ENCODE data around the gene NCAN. TPM values are rescaled to one million over a fixed set of nuclear protein-coding genes. Genes with fewer than 3 reads are reported as not detected.
"Not testable (repeated sequence)": the region's sequence is repeated elsewhere in the genome, so short reads cannot be mapped to it uniquely, and the experiment has no call there.

The NCAN gene
- total RNA-seq, 1 donor from 2014 or later = not detected

- intact Hi-C loops (cut with DNase I) = no loop called here
- DNase-seq (ENCODE audit: low spot score) = no peak
Measured at GRCh38 chr19:19217099-19217498, 5.3 kb downstream of the NCAN start.

GRCh38 chr19:19218911-19219310 lies 7.2 kb downstream of the NCAN start:
- no peak for DNase-seq (ENCODE audit: low spot score)
- intact Hi-C loops (cut with DNase I) = no loop called here

DNA sequence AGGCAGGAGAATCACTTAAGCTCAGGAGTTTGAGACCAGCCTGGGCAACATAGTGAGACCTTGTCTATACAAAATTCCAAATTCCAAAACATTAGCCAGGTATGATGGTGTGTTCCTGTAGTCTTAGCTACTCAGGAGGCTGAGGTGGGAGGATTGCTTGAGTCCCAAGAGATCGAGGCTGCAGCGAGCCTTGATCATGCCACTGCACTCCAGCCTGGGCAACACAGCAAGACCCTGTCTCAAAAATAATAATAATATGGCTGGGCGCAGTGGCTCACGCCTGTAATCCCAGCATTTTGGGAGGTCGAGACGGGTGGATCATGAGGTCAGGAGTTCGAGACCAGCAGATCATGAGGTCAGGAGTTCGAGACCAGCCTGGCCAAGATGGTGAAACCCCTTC lies 9.2 kb downstream of the NCAN start:
- intact Hi-C loops (cut with DNase I); DNase-seq (ENCODE audit: low spot score): not testable (repeated sequence)

- no peak for DNase-seq (ENCODE audit: low spot score)
- intact Hi-C loops (cut with DNase I) = no loop called here
Measured at GRCh38 chr19:19223060-19223459, 11.3 kb downstream of the NCAN start.

DNA sequence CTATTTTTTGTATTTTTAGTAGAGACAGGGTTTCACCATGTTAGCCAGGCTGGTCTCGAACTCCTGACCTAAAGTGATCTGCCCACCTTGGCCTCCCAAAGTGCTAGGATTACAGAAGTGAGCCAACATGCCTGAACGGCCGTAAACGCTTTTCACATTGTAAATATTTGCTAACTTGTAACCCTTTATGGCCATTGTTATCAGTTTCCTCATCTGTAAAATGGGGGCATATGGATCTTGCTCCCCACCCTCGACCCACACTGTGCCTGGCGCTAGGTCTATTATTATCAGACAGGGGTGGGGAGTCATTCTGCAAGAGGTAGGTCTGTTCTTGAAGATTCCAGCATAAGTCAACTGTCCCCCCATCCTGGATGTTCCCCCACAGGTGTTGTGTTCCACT lies 11.9 kb downstream of the NCAN start:
- no peak for DNase-seq (ENCODE audit: low spot score)
- intact Hi-C loops (cut with DNase I) = no loop called here

- no peak for DNase-seq (ENCODE audit: low spot score)
- intact Hi-C loops (cut with DNase I) = no loop called here
Measured at GRCh38 chr19:19224150-19224851, 12.5 kb downstream of the NCAN start.

- DNase-seq (ENCODE audit: low spot score) = peak; percentile 88
- intact Hi-C loops (cut with DNase I) = no loop called here
Measured at GRCh38 chr19:19224852-19225494, 13.2 kb downstream of the NCAN start.

GRCh38 chr19:19226204-19226603 lies 14.4 kb downstream of the NCAN start:
- intact Hi-C loops (cut with DNase I) = no loop called here

DNA sequence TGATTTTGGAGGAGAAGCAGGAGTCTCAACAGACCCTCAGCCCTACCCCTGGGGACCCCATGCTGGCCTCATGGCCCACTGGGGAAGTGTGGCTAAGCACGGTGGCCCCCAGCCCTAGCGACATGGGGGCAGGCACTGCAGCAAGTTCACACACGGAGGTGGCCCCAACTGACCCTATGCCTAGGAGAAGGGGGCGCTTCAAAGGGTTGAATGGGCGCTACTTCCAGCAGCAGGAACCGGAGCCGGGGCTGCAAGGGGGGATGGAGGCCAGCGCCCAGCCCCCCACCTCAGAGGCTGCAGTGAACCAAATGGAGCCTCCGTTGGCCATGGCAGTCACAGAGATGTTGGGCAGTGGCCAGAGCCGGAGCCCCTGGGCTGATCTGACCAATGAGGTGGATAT lies 14.9 kb downstream of the NCAN start:
- DNase-seq (ENCODE audit: low spot score) = no peak
- intact Hi-C loops (cut with DNase I) = no loop called here

More at GRCh38 chr19:19226204-19226603, 14.4 kb downstream of the NCAN start:
- no peak for DNase-seq (ENCODE audit: low spot score)

- intact Hi-C loops (cut with DNase I) = no loop called here
Measured at GRCh38 chr19:19227217-19227616, 15.5 kb downstream of the NCAN start.

DNA sequence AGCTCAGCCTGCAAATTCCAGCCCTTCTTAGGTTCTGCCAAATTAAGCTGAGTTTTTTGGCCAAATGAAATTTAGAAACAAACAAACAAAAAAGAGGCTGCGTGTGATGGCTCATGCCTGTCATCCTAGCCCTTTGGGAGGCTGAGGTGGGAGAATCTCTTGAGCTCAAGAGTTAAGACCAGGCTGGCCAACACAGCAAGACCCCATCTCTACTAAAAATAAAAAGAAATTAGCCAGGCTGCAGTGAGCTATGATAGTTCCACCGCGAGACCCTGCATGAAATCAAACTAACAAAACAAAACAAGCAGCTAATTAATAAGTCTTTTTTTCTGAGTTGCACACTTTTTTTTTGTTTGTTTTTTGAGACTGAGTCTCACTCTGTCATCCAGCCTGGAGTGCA lies 17.9 kb downstream of the NCAN start:
- intact Hi-C loops (cut with DNase I) = no loop called here

More at GRCh38 chr19:19227217-19227616, 15.5 kb downstream of the NCAN start:
- DNase-seq (ENCODE audit: low spot score) = no peak

GRCh38 chr19:19230999-19231398 lies 19.2 kb downstream of the NCAN start:
- intact Hi-C loops (cut with DNase I) = no loop called here

More for the DNA sequence above, 17.9 kb downstream of the NCAN start:
- DNase-seq (ENCODE audit: low spot score) = no peak

DNA sequence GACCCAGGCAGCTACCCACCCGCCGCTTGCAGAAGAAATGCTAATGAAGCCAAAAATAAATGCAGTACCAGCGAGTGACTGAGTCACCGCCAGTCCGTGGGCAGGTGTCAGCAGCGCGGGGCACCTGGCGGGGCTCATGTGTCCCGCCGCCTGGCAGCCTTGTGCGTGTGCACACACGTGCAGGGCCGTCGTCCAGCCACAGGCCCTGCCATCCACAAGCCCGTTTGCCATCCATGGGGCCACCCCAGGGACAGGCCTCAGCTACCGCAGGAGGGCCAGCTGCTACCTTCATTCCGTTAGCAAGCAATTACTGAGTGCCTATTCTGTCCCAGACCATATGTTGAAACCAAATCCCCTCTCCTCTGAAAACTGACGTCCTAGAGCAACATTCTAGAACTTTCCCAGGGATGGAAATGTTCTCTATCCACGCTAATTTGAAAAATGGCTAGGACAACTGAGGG lies 20.5 kb downstream of the NCAN start:
- no peak for DNase-seq (ENCODE audit: low spot score)
- intact Hi-C loops (cut with DNase I) = no loop called here

More at GRCh38 chr19:19230999-19231398, 19.2 kb downstream of the NCAN start:
- DNase-seq (ENCODE audit: low spot score) = no peak

DNA sequence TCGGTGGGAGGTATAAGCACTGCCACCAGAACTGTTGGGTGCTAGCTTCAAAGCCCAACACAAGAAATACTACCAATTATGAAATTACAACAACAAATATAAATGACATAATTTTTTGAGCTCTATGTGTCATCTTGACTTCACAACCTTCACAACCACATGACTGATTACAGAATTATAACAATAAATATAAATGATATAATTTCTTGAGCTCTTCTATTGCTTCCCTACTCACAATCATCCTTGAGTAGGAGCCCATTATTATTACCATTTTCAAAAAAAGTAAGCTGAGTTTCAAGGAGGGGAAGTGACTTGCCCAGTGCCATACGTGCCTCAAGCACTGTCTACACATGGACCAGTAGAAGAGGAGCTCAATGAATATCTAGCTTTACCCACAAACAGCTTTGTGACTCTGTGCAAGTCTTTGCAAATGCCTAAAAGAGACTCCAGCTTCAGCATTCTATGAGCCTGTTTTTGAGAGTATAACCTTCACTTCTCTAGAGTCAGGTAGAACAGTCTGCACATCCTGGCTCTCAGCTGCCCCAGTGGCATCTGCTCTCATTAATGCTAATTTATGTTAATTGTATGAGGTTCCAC lies 22.6 kb downstream of the NCAN start:
- intact Hi-C loops (cut with DNase I) = no loop called here

DNA sequence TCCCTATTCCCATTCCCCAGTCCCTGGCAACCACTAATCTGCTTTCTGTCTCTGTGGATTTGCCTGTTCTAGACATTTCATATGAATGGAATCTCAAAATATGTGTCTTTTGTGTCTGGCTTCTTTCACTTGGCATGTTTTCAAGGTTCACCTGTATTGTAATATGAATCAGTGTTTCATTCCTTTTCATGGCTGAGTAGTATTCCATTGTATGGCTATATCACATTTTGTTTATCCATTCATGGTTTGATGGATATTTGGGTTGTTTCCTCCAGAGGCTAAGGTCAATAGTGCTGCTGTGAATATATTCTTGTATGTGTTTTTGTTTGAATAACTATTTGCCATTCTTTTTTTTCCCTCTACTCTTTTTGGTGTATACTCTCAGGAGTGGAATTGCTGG lies 24.4 kb downstream of the NCAN start:
- no peak for DNase-seq (ENCODE audit: low spot score)
- intact Hi-C loops (cut with DNase I) = no loop called here

More for the DNA sequence above, 22.6 kb downstream of the NCAN start:
- DNase-seq (ENCODE audit: low spot score) = no peak

DNA sequence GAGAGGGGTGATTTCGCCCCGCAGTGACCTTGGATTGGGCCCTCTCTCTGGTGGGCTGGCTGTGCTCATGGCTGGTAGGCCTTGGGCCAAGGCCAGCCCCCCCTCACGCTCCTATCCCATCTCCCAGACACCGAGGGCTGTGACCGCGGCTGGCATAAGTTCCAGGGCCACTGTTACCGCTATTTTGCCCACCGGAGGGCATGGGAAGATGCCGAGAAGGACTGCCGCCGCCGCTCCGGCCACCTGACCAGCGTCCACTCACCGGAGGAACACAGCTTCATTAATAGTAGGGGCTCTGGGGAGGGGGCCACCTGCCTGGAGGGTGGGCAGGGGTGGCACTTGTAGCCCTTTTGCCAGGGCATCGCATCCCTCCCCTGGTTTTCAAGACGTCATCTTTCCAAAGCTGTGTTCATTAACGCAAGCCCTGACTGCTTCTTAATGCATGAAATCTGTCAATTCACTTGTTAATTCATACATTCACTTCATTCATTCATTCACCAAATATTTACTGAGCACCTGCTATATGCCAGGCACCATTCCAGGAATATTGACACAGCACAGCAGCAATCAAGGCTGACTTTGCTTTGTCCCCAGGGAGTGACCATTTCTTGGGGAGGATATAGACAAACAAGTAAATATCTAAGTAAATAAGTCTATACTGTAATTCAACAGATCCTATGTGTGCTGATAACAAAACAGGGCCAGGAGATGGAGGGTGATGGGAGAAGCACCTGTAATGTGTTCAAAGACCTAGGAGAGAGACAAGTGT lies 26.6 kb downstream of the NCAN start:
- intact Hi-C loops (cut with DNase I) = no loop called here
- DNase-seq (ENCODE audit: low spot score) = no peak

GRCh38 chr19:19239675-19240074 lies 27.9 kb downstream of the NCAN start:
- intact Hi-C loops (cut with DNase I) = no loop called here
- no peak for DNase-seq (ENCODE audit: low spot score)

GRCh38 chr19:19240476-19240875 lies 28.7 kb downstream of the NCAN start:
- intact Hi-C loops (cut with DNase I) = no loop called here
- DNase-seq (ENCODE audit: low spot score) = no peak

DNA sequence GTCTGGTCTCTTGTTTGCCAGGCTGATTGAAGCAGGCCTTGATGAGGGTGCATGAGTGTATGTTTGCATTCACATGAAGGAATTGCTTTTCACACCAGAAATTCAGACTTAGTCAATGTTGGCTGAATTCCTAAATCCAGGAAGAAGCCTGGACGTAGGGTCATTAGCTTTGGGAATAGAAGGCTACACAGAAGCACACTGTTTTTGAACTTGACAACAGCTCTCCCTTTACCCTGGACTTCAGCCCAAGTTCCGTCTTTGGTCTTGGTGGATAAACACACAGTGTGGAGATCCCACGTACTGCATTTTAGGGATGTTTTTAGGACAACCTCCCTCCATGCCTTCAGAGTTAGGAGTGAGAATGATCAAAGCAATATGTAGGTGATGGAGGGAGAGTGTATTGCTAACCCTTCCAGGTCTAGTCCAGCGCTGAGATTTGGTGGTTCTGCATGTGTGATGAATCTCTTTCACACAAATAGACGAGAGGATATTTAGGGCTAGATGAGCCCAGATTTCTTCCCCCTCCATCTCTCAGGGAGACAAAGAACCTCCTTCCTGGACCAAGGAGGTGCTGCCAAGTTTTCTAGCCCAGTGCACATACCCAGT lies 38.5 kb downstream of the NCAN start:
- no peak for DNase-seq (ENCODE audit: low spot score)
- intact Hi-C loops (cut with DNase I) = no loop called here

- intact Hi-C loops (cut with DNase I); DNase-seq (ENCODE audit: low spot score): not testable (repeated sequence)
Measured at GRCh38 chr19:19253409-19253808, 41.7 kb downstream of the NCAN start.

Measured in cardiac septum (tissue), 1 donor.